H1 (cell line): ENCODE results near the gene FBLN2. TPM values are rescaled to one million over a fixed set of nuclear protein-coding genes. Genes with fewer than 3 reads are reported as not detected.

Source experiments
- CHD2 ChIP-seq: IDR thresholded peaks from 2 replicates; pipeline ENCODE4 v1.6.1; 2012; ENCODE audit warnings: low read length, improper control_type of control experiment
- KDM4A ChIP-seq: IDR thresholded peaks from one replicate; pipeline ENCODE4 v1.7.1; 2012; ENCODE audit warnings: low read depth, mild to moderate bottlenecking, moderate library complexity, low read length, inconsistent platforms; ENCODE audit not compliant: severe bottlenecking
- SUZ12 ChIP-seq: fragments of 200-600 bp; sonication (generic); IDR thresholded peaks from 2 replicates; pipeline ENCODE4 v1.6.1; 2012; ENCODE audit warnings: mild to moderate bottlenecking, inconsistent platforms, low read length, moderate library complexity, mixed read lengths
- TAF1 ChIP-seq: IDR thresholded peaks from 2 replicates; pipeline ENCODE4 v1.6.1; 2011; ENCODE audit warnings: mild to moderate bottlenecking, low read depth, low read length
- polyA plus RNA-seq, 7 experiments: library from polyadenylated mRNA; depleted of rRNA in 3 of 7; stranded (reverse) in 5 of 7; unstranded in 2 of 7; fragments of >200 nt in 5 of 7; fragments of 200-250 nt in 2 of 7; gene quantifications; 1 replicate in 5 of 7; 2 replicates in 1 of 7; 4 replicates in 1 of 7; pipeline versions ENCODE4 v1.2.1 to v1.2.3, GENCODE V29; 2011 to 2013; ENCODE audit warnings: missing spikeins in 2 of 7, mixed read lengths in 2 of 7
- total RNA-seq: library from RNA; stranded (reverse); fragmentation: NEBNext Ultra II Directional; extraction: Animal tissue kit (Norgen Biotek cat#: 25700); gene quantifications from 2 replicates; pipeline ENCODE4 v1.2.1, GENCODE V29; 2021
- TF ChIP-seq, protein P1 (sequence below): IDR thresholded peaks from 2 replicates; pipeline ENCODE4 v1.6.1; 2012; ENCODE audit warnings: inconsistent platforms

Gene FBLN2
- total and polyA plus RNA-seq, 2 of the 8 experiments (the other 6 are each of a cell fraction or from before 2014, with no cell fraction given) = 17.4 to 24.2 TPM

DNA sequence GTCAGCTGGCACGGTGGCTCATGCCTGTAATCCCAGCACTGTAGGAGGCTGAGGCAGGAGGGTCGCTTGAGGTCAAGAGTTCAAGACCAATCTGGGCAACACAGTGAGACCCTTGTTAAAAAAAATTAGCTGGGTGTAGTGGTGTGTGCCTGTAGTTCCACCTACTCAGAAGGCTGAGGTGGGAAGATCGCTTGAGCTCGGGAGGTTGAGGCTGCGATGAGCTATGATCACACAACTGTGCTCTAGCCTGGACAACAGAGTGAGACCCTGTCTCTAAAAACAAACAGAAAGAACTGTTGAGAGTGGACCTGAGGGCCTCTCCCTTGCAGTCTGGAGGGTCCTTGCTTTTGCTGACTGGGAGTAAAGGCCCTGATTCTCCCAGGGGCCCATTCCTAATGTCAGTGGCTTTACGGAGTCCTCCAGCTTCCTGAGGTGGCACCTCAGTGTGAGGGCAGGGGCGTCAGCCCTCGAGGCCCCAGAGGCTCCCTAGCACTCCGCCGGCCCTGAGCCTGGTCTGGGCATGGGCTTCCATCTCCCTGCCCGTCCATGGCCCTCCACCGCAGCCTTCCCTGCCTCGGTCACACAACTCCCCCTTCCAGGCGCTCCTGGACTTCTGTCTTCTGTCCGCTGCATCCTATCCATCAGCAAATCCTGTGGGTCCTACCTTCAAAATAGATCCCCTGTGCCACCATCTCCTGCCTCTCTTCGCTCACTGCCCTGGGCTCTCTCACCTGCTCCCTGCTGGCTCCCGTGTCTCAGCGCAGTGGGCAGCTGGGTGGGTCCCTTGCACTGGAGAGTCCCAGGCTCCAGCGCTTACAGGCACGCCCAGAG, 19.0 kb downstream of the FBLN2 start (continued):
- no peak for TF ChIP-seq KDM4A
- TF ChIP-seq SUZ12 = no peak
- TF ChIP-seq, protein P1, sequence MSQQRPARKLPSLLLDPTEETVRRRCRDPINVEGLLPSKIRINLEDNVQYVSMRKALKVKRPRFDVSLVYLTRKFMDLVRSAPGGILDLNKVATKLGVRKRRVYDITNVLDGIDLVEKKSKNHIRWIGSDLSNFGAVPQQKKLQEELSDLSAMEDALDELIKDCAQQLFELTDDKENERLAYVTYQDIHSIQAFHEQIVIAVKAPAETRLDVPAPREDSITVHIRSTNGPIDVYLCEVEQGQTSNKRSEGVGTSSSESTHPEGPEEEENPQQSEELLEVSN = no peak
- TF ChIP-seq CHD2 = no peak
- no peak for TF ChIP-seq TAF1
